Iris pigment epithelial cell (primary cell): ENCODE results near the gene CDON.
"Not testable (repeated sequence)": the region's sequence is repeated elsewhere in the genome, so short reads cannot be mapped to it uniquely, and the experiment has no call there.

Experiments used
- DNase-seq: peaks from one replicate; pipeline ENCODE4 v3.0.0-alpha.2; 2011; ENCODE audit warnings: low read depth

Gene CDON

GRCh38 chr11:126046570-126047195 is 16.0 kb downstream of the CDON start:
- DNase-seq, result no peak

GRCh38 chr11:126039485-126040271 is 23.0 kb downstream of the CDON start:
- DNase-seq, result peak; percentile 8

GRCh38 chr11:126035718-126036117 is 26.9 kb downstream of the CDON start:
- DNase-seq, result no peak

GRCh38 chr11:126034933-126035425 is 27.7 kb downstream of the CDON start:
- no peak for DNase-seq

- DNase-seq, result no peak
Measured at GRCh38 chr11:126034039-126034932, 28.4 kb downstream of the CDON start.

GRCh38 chr11:126032375-126032774 is 30.3 kb downstream of the CDON start:
- DNase-seq, result no peak

- no peak for DNase-seq
Measured at GRCh38 chr11:126029805-126030204, 32.9 kb downstream of the CDON start.

- DNase-seq, result no peak
Measured at GRCh38 chr11:126029237-126029636, 33.4 kb downstream of the CDON start.

GRCh38 chr11:126028534-126028933 is 34.1 kb downstream of the CDON start:
- DNase-seq, result not testable (repeated sequence)

GRCh38 chr11:126026579-126026978 is 36.1 kb downstream of the CDON start:
- DNase-seq, result no peak

GRCh38 chr11:126025822-126026221 is 36.8 kb downstream of the CDON start:
- DNase-seq, result no peak

- DNase-seq, result no peak
Measured at GRCh38 chr11:126024123-126024522, 38.5 kb downstream of the CDON start.

- no peak for DNase-seq
Measured at GRCh38 chr11:126012852-126013251, 49.8 kb downstream of the CDON start.

- no peak for DNase-seq
Measured at GRCh38 chr11:126011754-126012153, 50.9 kb downstream of the CDON start.

GRCh38 chr11:126011265-126011664 is 51.4 kb downstream of the CDON start:
- no peak for DNase-seq

- DNase-seq, result no peak
Measured at GRCh38 chr11:126008956-126009355, 53.7 kb downstream of the CDON start.

- DNase-seq, result peak; percentile 67
Measured at GRCh38 chr11:126007238-126007637, 55.4 kb downstream of the CDON start.

- no peak for DNase-seq
Measured at GRCh38 chr11:126006068-126006467, 56.6 kb downstream of the CDON start.

- DNase-seq, result no peak
Measured at GRCh38 chr11:126002181-126002580, 60.5 kb downstream of the CDON start.

GRCh38 chr11:125999234-125999880 is 63.3 kb downstream of the CDON start:
- no peak for DNase-seq

GRCh38 chr11:125998267-125998666 is 64.4 kb downstream of the CDON start:
- no peak for DNase-seq

GRCh38 chr11:125995313-125995712 is 67.4 kb downstream of the CDON start:
- peak; percentile 3 for DNase-seq
